ENCODE data around the gene TTC33.

- TF ChIP-seq CTCF (IDR thresholded peaks at IDR 0.05) (no peak), POLR2A (IDR thresholded peaks at IDR 0.05) (no peak)
Observed at GRCh38 chr5:40654377-40654991, 101.3 kb downstream of the TTC33 start.
